ENCODE results near the gene SNX3.
A peak's percentile ranks its signal among the peaks of the same experiment; 100 is the strongest.

The SNX3 gene

DNA sequence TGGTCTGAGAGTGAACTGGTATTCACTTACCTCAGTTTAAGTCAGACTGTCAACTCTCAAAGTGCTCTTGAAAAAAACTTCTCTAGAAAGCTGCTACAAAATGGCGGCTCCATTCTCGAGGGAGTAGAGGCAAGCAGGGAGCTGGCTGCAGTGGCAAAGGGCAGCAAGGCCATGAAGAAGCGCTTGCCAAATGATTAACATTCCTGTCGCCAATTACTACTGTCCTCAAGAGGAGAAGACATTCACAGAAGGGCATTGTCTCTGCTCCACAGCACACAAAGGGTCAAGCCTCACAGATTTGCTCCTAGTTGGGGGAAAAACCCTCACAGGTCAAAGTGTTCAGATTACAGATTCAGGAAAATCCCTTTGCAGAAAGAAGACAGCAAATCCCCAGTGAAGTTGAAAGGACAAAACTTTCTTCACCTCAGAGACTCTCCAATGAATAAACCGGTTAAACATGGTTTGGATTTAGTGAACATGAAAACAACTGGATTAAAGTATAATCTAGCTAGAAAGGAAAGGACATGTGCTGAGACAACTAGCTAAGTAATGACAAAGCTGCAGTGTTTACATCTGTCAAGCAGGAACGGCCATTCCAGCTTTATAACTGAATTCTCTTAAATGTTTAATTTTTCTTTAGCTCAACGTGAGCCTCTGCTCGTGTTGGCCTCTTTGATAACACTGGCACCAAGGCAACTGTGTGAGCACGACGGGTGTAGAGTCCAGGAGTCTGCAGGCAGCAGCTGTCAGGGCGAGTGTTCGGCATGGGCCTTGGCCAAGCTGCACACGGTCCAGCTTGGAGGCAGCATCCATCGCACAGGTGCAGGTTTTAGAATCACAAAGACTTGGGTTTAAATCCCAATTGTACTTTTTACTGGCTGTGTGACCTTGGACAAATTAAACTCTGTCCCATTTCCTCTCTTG lies 57.4 kb downstream of the SNX3 start:
- no peak for DNase-seq (ENCODE audit: low read depth)

GRCh38 chr6:108200631-108201030 lies 60.2 kb downstream of the SNX3 start:
- DNase-seq (ENCODE audit: low read depth) = peak; percentile 31

DNA sequence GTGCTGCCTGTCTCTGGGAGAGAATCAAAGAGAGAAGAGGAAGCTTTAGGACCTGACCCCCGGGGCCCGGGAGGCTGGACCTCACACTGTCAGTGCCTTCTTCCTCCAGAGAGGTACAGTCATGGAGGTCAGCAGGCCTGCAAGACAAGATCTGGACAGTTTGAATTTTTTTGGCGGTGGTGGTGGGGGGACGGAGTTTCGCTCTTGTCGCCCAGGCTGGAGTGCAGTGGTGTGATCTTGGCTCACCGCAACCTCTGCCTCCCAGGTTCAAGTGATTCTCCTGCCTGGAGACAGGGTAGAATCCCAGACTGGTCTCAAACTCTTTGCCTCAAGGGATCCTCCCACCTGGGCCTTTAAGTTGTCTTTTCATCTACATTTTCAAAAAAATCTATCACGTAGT lies 60.7 kb downstream of the SNX3 start:
- no peak for DNase-seq (ENCODE audit: low read depth)

- DNase-seq (ENCODE audit: low read depth) = no peak
Observed at GRCh38 chr6:108198761-108199498, 61.9 kb downstream of the SNX3 start.

- no peak for DNase-seq (ENCODE audit: low read depth)
Observed at GRCh38 chr6:108195209-108195608, 65.6 kb downstream of the SNX3 start.

GRCh38 chr6:108194503-108194902 lies 66.3 kb downstream of the SNX3 start:
- DNase-seq (ENCODE audit: low read depth) = no peak

- no peak for DNase-seq (ENCODE audit: low read depth)
Observed at GRCh38 chr6:108193835-108194234, 67.0 kb downstream of the SNX3 start.

GRCh38 chr6:108193131-108193530 lies 67.7 kb downstream of the SNX3 start:
- DNase-seq (ENCODE audit: low read depth) = no peak

- DNase-seq (ENCODE audit: low read depth) = no peak
Observed at GRCh38 chr6:108187519-108187918, 73.3 kb downstream of the SNX3 start.

- no peak for DNase-seq (ENCODE audit: low read depth)
Observed at GRCh38 chr6:108186226-108186625, 74.6 kb downstream of the SNX3 start.

DNA sequence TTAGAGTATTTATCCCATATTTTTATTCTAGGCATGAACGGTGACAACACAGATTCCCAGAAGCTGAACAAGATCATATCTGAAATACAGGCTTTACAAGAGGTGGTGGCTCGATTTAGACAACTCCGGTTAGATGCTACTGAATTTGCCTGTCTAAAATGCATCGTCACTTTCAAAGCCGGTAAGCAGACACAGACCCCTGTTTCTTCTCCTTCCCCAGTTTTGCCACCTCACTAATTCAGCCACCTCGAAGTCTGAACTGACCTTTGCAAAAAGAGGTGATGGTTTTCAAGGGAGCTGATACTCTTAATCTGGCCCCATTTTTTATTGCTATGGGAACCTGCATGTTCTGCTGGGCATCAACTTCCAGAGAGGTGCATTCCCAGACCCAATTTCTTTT lies 80.1 kb downstream of the SNX3 start:
- DNase-seq (ENCODE audit: low read depth) = no peak

DNA sequence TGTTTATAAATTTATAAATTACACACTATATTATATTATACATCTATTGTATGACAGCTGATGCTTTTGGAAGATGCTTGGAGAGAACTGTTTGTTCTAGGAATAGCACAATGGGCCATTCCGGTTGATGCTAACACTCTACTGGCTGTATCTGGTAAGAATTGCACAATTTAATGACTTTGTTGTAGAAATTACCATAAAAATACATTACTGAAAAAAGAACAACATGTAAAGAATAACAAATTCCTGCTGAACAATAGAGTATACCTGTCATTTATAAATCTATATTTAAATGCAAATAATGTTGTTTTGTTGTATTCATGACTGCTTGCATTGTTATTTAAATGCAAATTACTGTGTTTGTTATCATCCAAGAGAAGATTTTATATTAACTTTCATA lies 80.6 kb downstream of the SNX3 start:
- no peak for DNase-seq (ENCODE audit: low read depth)

DNA sequence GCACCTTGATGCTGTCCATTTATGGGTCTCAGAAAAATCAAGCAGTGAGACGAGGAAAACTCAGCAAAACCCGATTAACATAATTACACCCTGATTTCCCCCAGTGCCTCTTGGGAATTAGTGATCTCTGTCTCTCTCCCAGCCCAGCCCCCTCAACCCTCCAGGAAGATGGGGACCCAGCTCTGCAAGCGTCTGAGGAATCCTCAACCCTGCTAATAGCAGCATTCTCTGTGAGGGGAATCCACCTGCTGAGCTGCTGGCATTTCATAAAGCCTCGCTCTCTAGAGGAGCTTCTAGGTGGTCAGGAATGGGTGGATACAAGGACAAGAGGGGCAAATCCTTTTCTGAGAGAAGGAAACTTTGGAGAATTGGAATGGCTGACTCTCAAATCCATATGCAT lies 81.1 kb downstream of the SNX3 start:
- DNase-seq (ENCODE audit: low read depth) = no peak

DNA sequence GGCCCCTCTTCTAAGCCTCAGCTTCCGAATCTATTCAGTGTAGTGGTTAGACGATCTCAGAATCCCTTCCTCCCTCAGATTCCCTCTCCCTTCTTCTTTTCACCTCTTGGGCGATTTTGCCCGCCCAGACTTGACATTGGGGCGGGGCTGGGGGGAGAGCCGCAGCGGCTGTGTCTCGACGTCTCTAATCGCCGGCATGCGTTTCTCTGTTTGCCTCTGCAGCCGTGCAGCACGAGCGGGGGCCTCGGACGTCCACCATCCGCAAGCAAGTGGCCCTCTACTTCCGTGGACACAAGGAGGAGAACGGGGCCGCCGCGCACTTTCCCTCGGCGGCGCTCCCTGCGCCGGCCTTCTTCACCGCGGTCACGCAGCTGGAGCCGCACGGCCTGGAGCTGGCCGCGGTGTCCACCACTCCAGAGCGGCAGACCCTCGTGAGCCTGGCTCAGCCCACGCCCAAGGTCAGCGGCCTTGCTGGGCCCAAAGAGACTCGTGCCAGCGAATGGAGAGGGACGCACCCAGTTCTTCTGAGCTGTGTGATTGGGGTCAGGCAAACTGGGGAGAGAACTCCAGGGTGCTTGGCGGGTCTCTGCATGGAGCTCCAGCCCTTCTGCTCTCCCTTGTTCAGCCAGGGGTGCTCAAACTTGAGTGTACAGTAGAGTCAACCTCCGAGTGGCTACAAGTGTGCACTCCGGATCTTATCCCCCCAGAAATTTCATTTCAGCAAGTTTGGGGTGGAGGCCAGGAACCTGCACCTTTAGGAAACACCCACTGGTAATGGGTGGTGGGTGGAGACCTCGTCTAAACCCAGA lies 84.4 kb downstream of the SNX3 start:
- DNase-seq (ENCODE audit: low read depth) = no peak

DNA sequence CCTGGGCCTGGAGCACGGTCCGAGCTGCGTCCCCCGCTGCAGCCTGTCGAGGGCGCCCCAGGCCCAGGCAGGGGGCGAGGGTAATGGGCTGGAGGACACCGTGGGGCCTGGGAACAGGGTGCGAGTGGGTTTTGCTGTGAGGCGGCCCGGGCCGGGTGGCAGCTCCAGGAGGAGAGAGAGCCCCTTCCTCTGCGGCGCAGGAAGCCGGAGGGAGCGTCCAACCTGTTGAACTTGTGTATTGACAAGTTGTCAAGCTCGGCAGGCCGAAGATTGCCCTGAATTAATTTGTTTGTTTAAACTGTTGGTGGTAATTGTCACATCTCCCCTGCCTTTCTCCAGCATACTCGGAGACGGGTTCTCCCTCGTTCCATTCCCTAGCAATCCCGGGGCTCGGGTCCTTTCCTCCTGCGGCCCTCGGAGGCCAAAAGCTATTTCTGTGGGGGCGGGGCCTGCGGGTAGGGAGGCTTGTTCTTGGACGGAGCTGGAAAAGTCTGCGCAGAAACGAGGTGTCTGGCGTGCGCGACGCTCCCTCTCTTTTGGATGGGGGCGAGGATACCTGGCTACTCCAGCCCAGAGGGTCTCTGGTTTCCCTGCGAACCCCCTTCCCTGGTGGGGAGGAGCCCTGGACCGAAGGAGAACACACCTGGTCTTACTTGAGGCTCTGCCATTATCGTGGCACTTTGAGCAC lies 85.1 kb downstream of the SNX3 start:
- DNase-seq (ENCODE audit: low read depth) = no peak

DNA sequence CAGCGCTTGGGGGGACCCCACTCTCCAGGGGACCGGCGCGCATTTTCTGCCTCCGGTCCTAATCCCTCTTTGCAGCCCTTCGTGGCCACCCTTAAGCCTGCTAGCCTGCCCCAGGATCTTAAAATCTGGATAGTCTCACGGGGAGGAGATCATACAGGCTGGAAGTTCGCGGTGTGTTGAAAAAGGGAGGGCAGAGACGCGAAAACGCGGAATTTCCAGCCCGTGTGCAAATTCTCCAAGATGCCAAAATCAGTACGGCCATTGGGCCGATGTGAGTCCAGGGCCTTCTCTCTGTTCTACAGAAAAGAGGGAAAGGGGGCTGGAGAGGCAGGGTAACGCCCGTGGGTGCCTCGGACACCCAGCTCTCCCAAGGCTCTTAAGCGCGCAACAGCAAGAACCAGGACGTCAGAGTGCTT lies 85.7 kb downstream of the SNX3 start:
- no peak for DNase-seq (ENCODE audit: low read depth)

- no peak for DNase-seq (ENCODE audit: low read depth)
Observed at GRCh38 chr6:108174371-108175175, 86.3 kb downstream of the SNX3 start.

DNA sequence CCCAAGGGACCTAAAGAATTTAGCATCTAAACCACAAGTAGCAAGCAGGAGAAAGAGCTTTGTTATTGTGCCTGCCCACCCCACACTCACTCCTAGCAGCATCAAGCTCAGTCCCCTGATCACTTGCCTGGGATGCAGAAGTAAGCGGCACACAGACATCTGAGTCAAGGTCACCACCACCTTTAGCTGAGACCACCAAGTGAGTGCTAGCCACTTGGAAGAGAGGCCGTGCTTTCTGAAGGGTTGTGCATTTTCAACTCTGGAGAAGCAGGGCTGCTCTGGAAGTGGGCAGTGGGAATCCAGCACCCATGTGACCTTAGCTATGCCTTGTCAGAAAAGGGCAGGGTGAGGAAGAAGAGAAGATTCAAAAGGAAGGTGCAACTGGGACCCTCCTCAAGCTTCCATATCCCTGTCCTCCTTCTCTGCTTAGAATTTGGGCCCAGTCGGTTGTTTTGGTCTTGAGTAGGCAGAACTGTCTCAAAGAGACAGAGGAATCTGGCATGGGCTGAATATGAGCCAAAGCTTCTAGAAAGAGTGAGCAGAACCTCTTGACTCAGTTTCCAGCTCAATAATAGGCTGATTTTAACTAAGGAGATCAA lies 88.8 kb downstream of the SNX3 start:
- no peak for DNase-seq (ENCODE audit: low read depth)

- DNase-seq (ENCODE audit: low read depth) = no peak
Observed at GRCh38 chr6:108171291-108171917, 89.4 kb downstream of the SNX3 start.

All from fibroblast of the conjunctiva (primary cell).